GM12878 (cell line): ENCODE results near the gene GINS2. TPM values are rescaled to one million over a fixed set of nuclear protein-coding genes. Genes with fewer than 3 reads are reported as not detected.

Experiments used
- ATAC-seq: fragments of 200-7000 bp; cut with Tn5 transposase; 3 replicates; pipeline ENCODE4 v1.9.1; 2020; ENCODE audit warnings: mild to moderate bottlenecking, moderate library complexity
- BruUV-seq: library from RNA; stranded (reverse); fragments of 400-500 nt; replicated peaks from 2 replicates; lab custom pipeline; 2021; lab: Mats Ljungman, UMichigan
- CTCF ChIA-PET: fragments of 300-600 bp; sonication (Branson Sonifier 250); formaldehyde crosslinking; extraction: SDS; loops from one replicate; lab custom pipeline; 2021; ENCODE audit warnings: inconsistent platforms; lab: Yijun Ruan, JAX
- POLR2A ChIA-PET: fragments of 350-600 bp; formaldehyde crosslinking; extraction: SDS; loops from one replicate; lab custom pipeline; 2021; ENCODE audit warnings: inconsistent platforms; lab: Charles Lee
- RAD21 ChIA-PET: fragments of 300-600 bp; sonication (Branson Sonifier 250); formaldehyde crosslinking; loops from one replicate; lab custom pipeline; 2023; ENCODE audit warnings: antibody characterized with exemption; ENCODE audit not compliant: unreplicated experiment; lab: Charles Lee
- SMC1A ChIA-PET: fragments of 300-600 bp; sonication (Branson Sonifier 250); formaldehyde crosslinking; loops from one replicate; lab custom pipeline; 2023; ENCODE audit not compliant: unreplicated experiment, uncharacterized antibody; lab: Charles Lee
- DNase-seq: peaks from one replicate; pipeline ENCODE4 v3.0.0-alpha.2; 2011; ENCODE audit warnings: low read depth, low spot score
- FAIRE-seq: peaks from 3 replicates; lab custom pipeline; 2011; peaks lifted over from hg19 to GRCh38; lab: Jason Lieb, UNC
- H2AFZ ChIP-seq: 2 replicates; pipeline ENCODE4 v1.6.0; 2011; ENCODE audit warnings: low read depth, low read length, control low read depth; ENCODE audit not compliant: control insufficient read depth
- H3K27ac ChIP-seq: 2 replicates; pipeline ENCODE4 v1.5.1; 2011; ENCODE audit warnings: control low read depth; ENCODE audit not compliant: control insufficient read depth, insufficient read depth
- H3K27me3 ChIP-seq, 2 experiments: replicated peaks in 1 of 2; 2 replicates each; pipeline versions ENCODE4 v1.6.0 to v1.6.1; 2011; ENCODE audit warnings: low read length in 1 of 2; ENCODE audit not compliant: control insufficient read depth in 2 of 2, insufficient read depth in 2 of 2
- H3K36me3 ChIP-seq, 2 experiments: 2 replicates each; pipeline ENCODE4 v1.5.1; 2011; ENCODE audit warnings: low read length in 1 of 2; ENCODE audit not compliant: control insufficient read depth in 2 of 2, insufficient read depth in 2 of 2
- H3K4me1 ChIP-seq: 2 replicates; pipeline ENCODE4 v1.6.1; 2011; ENCODE audit warnings: mild to moderate bottlenecking, low read length, moderate library complexity, mixed read lengths; ENCODE audit not compliant: control insufficient read depth, insufficient read depth
- H3K4me2 ChIP-seq: 2 replicates; pipeline ENCODE4 v1.6.0; 2011; ENCODE audit warnings: control low read depth; ENCODE audit not compliant: control insufficient read depth, insufficient read depth
- H3K4me3 ChIP-seq: fragments of 200-600 bp; sonication (generic); 2 replicates; pipeline ENCODE4 v1.5.1; 2016
- H3K79me2 ChIP-seq: 2 replicates; pipeline ENCODE4 v1.6.0; 2011; ENCODE audit warnings: low read length; ENCODE audit not compliant: control insufficient read depth, insufficient read depth
- H3K9ac ChIP-seq: 2 replicates; pipeline ENCODE4 v1.8.0; 2011; ENCODE audit warnings: low read length, control low read depth, mixed read lengths; ENCODE audit not compliant: control insufficient read depth, insufficient read depth
- H3K9me3 ChIP-seq: replicated peaks from 3 replicates; pipeline ENCODE4 v1.5.1; 2011; ENCODE audit warnings: mild to moderate bottlenecking, low read length; ENCODE audit not compliant: control insufficient read depth, insufficient read depth
- H4K20me1 ChIP-seq: 2 replicates; pipeline ENCODE4 v1.6.0; 2011; ENCODE audit not compliant: control insufficient read depth, insufficient read depth
- BHLHE40 ChIP-seq, 2 experiments: fragments of 450-650 bp in 1 of 2; IDR thresholded peaks; 2 replicates each; pipeline ENCODE4 v1.6.1; 2011 to 2017; ENCODE audit warnings: low read depth in 2 of 2, borderline replicate concordance in 1 of 2, improper control_type of control experiment in 1 of 2, low read length in 1 of 2, mild to moderate bottlenecking in 1 of 2
- CHD2 ChIP-seq: IDR thresholded peaks from 2 replicates; pipeline ENCODE4 v1.6.1; 2011; ENCODE audit warnings: low read depth, low read length, improper control_type of control experiment, borderline replicate concordance
- ESRRA ChIP-seq: IDR thresholded peaks from 2 replicates; pipeline ENCODE4 v1.6.1; 2012; ENCODE audit warnings: mild to moderate bottlenecking, low read length, improper control_type of control experiment
- GATAD2B ChIP-seq: fragments of 450-650 bp; conservative IDR thresholded peaks from 2 replicates; pipeline ENCODE4 v1.6.1; 2017; ENCODE audit warnings: low read depth, mild to moderate bottlenecking, moderate library complexity
- JUNB ChIP-seq: IDR thresholded peaks from 2 replicates; pipeline ENCODE4 v1.6.1; 2016; ENCODE audit warnings: antibody characterized with exemption, mild to moderate bottlenecking
- JUND ChIP-seq: IDR thresholded peaks from 2 replicates; pipeline ENCODE4 v1.6.1; 2012; ENCODE audit warnings: low read depth, mild to moderate bottlenecking, low read length, improper control_type of control experiment, moderate library complexity
- MTA2 ChIP-seq: fragments of 450-650 bp; IDR thresholded peaks from 2 replicates; pipeline ENCODE4 v1.6.1; 2016; ENCODE audit warnings: low read depth, mild to moderate bottlenecking, moderate library complexity
- POLR2A ChIP-seq: IDR thresholded peaks from 2 replicates; pipeline ENCODE4 v1.6.1; 2011; ENCODE audit warnings: low read depth, mild to moderate bottlenecking, low read length
- RAD21 ChIP-seq: IDR thresholded peaks from 2 replicates; pipeline ENCODE4 v1.6.1; 2011; ENCODE audit warnings: mild to moderate bottlenecking, low read depth, low read length, moderate library complexity; ENCODE audit not compliant: insufficient read depth
- STAT1 ChIP-seq: fragments of 450-650 bp; conservative IDR thresholded peaks from 2 replicates; pipeline ENCODE4 v1.6.1; 2014; ENCODE audit warnings: antibody characterized with exemption, mild to moderate bottlenecking
- ZNF24 ChIP-seq: fragments of 450-650 bp; IDR thresholded peaks from 2 replicates; pipeline ENCODE4 v1.6.1; 2017; ENCODE audit warnings: antibody characterized with exemption, mild to moderate bottlenecking
- WGBS: methylation state at CpG from one replicate; pipeline ENCODE4 v1.1.6; 2016; ENCODE audit warnings: low lambda C conversion rate; ENCODE audit not compliant: insufficient replicate concordance, insufficient coverage; ENCODE audit errors: missing lambda C conversion rate; 5-methylcytosine and 5-hydroxymethylcytosine counted together
- in situ Hi-C: fragments of 300-500 bp; cut with MboI; formaldehyde crosslinking; loops from 9 replicates; pipeline ENCODE4 v1.14.3; 2018; ENCODE audit warnings: mixed read lengths
- intact Hi-C: fragments of 100-400 bp; cut with micrococcal nuclease; formaldehyde crosslinking; loops from one replicate; pipeline ENCODE4 v1.14.2; 2022; ENCODE audit not compliant: unreplicated experiment
- polyA plus RNA-seq, 11 experiments: library from polyadenylated mRNA; depleted of rRNA in 4 of 11; unstranded in 6 of 11; stranded (reverse) in 5 of 11; fragments of >200 nt; fragmentation: Nextera tagmentation in 4 of 11; fragmentation: Illumina TruSeq in 1 of 11; extraction: Ambion mirVana in 4 of 11; extraction: Trizol in 1 of 11; gene quantifications; 1 replicate in 1 of 11; 2 replicates in 10 of 11; pipeline versions ENCODE4 v1.2.1 to v1.2.3, GENCODE V29; 2011 to 2016; ENCODE audit warnings: inconsistent platforms in 2 of 11, missing spikeins in 2 of 11, low read depth in 1 of 11
- total RNA-seq, 4 experiments: library from RNA; depleted of rRNA in 3 of 4; stranded (reverse); fragments of >200 nt in 3 of 4; fragmentation: Illumina TruSeq in 1 of 4; extraction: Trizol in 1 of 4; gene quantifications; 2 replicates each; pipeline versions ENCODE4 v1.2.1 to v1.2.3, GENCODE V29; 2013 to 2021
- TF ChIP-seq, protein P1 (sequence below): fragments of 450-650 bp; formaldehyde crosslinking; IDR thresholded peaks from 2 replicates; pipeline ENCODE4 v1.4.0; 2022; ENCODE audit warnings: mild to moderate bottlenecking, moderate library complexity
- TF ChIP-seq, protein P2 (sequence below): fragments of 450-650 bp; IDR thresholded peaks from 2 replicates; pipeline ENCODE4 v1.6.1; 2016; ENCODE audit warnings: mild to moderate bottlenecking
- TF ChIP-seq, protein P3 (sequence below): IDR thresholded peaks from 2 replicates; pipeline ENCODE4 v1.6.1; 2011; ENCODE audit warnings: mild to moderate bottlenecking, low read depth, low read length, moderate library complexity; ENCODE audit not compliant: insufficient replicate concordance

The GINS2 gene
- total and polyA plus RNA-seq, 10 of the 15 experiments (the other 5 are each of a cell fraction or from before 2014, with no cell fraction given) = 42.7 to 90.8 (median 57.0) TPM

DNA sequence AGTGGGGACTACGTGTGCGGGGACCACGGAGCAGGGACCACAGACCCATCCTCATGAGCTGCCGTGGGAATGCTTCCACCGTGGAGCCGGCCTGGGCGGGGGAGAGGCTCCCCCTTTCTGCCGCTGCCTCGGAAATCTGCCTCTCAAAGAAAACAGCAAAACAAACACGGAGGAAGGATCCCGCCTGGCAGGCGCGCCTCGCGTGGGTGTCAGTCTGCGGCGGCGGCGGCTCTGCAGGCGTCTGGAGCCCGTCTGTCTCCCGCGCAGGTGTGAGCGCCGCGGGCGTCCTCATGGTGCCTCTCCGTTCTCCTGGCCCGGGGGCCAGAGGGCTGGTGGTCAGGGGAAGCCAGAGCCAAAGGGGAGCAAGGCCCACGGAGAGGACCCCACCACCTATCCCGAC is 48.2 kb downstream of the GINS2 start:
- SMC1A ChIA-PET = no interaction called here
- POLR2A ChIA-PET = no interaction called here
- Histone ChIP-seq H3K4me1 (no peaks in the 10 kb centered on the region), H4K20me1 (peaks cover 3% of the 10 kb centered on the region), H3K36me3 (peaks cover 0 to 28% of the 10 kb centered on the region in 2 experiments; a peak in 3 of 4 replicates), H2AFZ (no peak overlapping the region), H3K4me2 (no peak overlapping the region), H3K4me3 (no peak overlapping the region), H3K79me2 (no peaks in the 10 kb centered on the region; the same call in none of the 2 replicates), H3K9ac (no peak overlapping the region), H3K27me3 (no peaks in the 10 kb centered on the region), H3K27ac (no peak overlapping the region), H3K9me3 (no peaks in the 10 kb centered on the region)
- CTCF ChIA-PET = no interaction called here
- RAD21 ChIA-PET = no interaction called here
- intact Hi-C loops (no loop called here), in situ Hi-C loops (no loop called here)
- no peak for FAIRE-seq
- ATAC-seq = no peak
- BruUV-seq = no TSS peak
- 91% methylated on average over 31 of the region's 31 CpGs for WGBS
- no peak for DNase-seq
- TF ChIP-seq, protein P1, sequence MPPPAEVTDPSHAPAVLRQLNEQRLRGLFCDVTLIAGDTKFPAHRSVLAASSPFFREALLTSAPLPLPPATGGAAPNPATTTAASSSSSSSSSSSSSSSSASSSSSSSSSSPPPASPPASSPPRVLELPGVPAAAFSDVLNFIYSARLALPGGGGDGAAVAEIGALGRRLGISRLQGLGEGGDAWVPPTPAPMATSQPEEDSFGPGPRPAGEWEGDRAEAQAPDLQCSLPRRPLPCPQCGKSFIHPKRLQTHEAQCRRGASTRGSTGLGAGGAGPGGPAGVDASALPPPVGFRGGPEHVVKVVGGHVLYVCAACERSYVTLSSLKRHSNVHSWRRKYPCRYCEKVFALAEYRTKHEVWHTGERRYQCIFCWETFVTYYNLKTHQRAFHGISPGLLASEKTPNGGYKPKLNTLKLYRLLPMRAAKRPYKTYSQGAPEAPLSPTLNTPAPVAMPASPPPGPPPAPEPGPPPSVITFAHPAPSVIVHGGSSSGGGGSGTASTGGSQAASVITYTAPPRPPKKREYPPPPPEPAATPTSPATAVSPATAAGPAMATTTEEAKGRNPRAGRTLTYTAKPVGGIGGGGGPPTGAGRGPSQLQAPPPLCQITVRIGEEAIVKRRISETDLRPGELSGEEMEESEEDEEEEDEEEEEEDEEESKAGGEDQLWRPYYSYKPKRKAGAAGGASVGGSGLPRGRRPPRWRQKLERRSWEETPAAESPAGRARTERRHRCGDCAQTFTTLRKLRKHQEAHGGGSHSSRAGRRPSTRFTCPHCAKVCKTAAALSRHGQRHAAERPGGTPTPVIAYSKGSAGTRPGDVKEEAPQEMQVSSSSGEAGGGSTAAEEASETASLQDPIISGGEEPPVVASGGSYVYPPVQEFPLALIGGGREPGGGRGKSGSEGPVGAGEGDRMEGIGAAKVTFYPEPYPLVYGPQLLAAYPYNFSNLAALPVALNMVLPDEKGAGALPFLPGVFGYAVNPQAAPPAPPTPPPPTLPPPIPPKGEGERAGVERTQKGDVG (CRISPR knock-in tag) = no peak

DNA sequence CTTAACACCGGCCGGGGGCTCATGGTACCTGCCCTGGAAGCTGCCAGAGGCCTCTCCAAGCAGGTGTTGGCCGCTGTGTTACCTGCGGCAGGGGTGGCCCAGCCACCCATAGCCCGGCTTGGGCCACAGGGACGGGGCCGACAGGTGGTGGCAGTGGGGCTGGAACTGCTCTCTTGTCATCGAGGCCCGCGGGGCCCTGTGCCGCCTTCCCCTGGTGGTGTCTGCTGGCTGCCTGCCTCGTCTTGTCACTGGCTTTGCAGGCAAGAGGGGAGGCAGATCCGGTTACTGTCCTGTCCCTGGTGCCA is 48.5 kb downstream of the GINS2 start:
- Histone ChIP-seq H3K4me1 (no peaks in the 10 kb centered on the region), H4K20me1 (peaks cover under 1% of the 10 kb centered on the region), H3K27ac (no peak overlapping the region), H3K36me3 (peaks cover 0 to 31% of the 10 kb centered on the region in 2 experiments; a peak in 3 of 4 replicates), H3K9me3 (no peaks in the 10 kb centered on the region), H3K9ac (no peak overlapping the region), H3K79me2 (no peaks in the 10 kb centered on the region; the same call in none of the 2 replicates), H3K27me3 (no peaks in the 10 kb centered on the region), H3K4me2 (no peak overlapping the region), H3K4me3 (no peak overlapping the region), H2AFZ (no peak overlapping the region)
- ChIA-PET SMC1A (no interaction called here), RAD21 (no interaction called here), CTCF (no interaction called here), POLR2A (no interaction called here)
- FAIRE-seq = no peak
- in situ Hi-C loops (no loop called here), intact Hi-C loops (no loop called here)
- 83% methylated on average over 13 of the region's 13 CpGs for WGBS
- ATAC-seq = no peak
- no peak for DNase-seq
- BruUV-seq = no TSS peak
- TF ChIP-seq GATAD2B (no peak), STAT1 (no peak), JUNB (no peak), ZNF24 (no peak), CHD2 (no peak), JUND (no peak), POLR2A (no peak), RAD21 (no peak), MTA2 (no peak), BHLHE40 (IDR thresholded peaks at IDR 0.05; ENCODE audit: borderline replicate concordance in 1 of 2, low read depth in 2 of 2, low read length in 1 of 2) (no peak), ESRRA (no peak)
- TF ChIP-seq, protein P2, sequence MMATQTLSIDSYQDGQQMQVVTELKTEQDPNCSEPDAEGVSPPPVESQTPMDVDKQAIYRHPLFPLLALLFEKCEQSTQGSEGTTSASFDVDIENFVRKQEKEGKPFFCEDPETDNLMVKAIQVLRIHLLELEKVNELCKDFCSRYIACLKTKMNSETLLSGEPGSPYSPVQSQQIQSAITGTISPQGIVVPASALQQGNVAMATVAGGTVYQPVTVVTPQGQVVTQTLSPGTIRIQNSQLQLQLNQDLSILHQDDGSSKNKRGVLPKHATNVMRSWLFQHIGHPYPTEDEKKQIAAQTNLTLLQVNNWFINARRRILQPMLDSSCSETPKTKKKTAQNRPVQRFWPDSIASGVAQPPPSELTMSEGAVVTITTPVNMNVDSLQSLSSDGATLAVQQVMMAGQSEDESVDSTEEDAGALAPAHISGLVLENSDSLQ = no peak
- TF ChIP-seq, protein P3, sequence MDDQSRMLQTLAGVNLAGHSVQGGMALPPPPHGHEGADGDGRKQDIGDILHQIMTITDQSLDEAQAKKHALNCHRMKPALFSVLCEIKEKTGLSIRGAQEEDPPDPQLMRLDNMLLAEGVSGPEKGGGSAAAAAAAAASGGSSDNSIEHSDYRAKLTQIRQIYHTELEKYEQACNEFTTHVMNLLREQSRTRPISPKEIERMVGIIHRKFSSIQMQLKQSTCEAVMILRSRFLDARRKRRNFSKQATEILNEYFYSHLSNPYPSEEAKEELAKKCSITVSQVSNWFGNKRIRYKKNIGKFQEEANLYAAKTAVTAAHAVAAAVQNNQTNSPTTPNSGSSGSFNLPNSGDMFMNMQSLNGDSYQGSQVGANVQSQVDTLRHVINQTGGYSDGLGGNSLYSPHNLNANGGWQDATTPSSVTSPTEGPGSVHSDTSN = no peak
